T-cell (primary cell): ENCODE results near the gene ITPR3. TPM values are rescaled to one million over a fixed set of nuclear protein-coding genes. Genes with fewer than 3 reads are reported as not detected.

Experiments
- ATAC-seq, 4 experiments: fragments of 200-7000 bp in 3 of 4; fragments of 150-1000 bp in 1 of 4; cut with Tn5 transposase; replicated peaks in 1 of 4; 1 replicate in 3 of 4; 2 replicates in 1 of 4; pipeline ENCODE4 v1.10.0; 2021; ENCODE audit warnings: moderate library complexity in 3 of 4, mild to moderate bottlenecking in 2 of 4, moderate number of reproducible peaks in 1 of 4
- CTCF ChIA-PET, 2 donors: fragments of 300-600 bp; sonication (Branson Sonifier 250); formaldehyde crosslinking; loops; one replicate each; lab custom pipeline; 2022; ENCODE audit warnings: antibody characterized with exemption in 2 of 2; lab: Charles Lee
- POLR2A ChIA-PET, 2 donors: fragments of 300-600 bp; sonication (Branson Sonifier 250); formaldehyde crosslinking; loops; one replicate each; lab custom pipeline; 2022; ENCODE audit warnings: antibody characterized with exemption in 2 of 2; lab: Charles Lee
- DNase-seq, 35 experiments: peaks; one replicate each; pipeline versions ENCODE4 v3.0.0 to v3.0.0-alpha.2; 2013 to 2023
- H3K27ac ChIP-seq: one replicate; pipeline ENCODE4 v1.5.1; 2013; ENCODE audit warnings: low read length
- H3K27me3 ChIP-seq, 2 experiments: replicated peaks in 1 of 2; 1 replicate in 1 of 2; 2 replicates in 1 of 2; pipeline versions ENCODE4 v1.6.1 to v1.7.0; 2013; ENCODE audit warnings: low read length in 1 of 2, mixed read lengths in 1 of 2; ENCODE audit not compliant: control insufficient read depth in 2 of 2, insufficient read depth in 2 of 2; ENCODE audit errors: extremely low read depth in 1 of 2
- H3K36me3 ChIP-seq, 2 donors: 1 replicate in 1 of 2; 2 replicates in 1 of 2; pipeline versions ENCODE4 v1.6.1 to v1.7.0; 2013; ENCODE audit warnings: low read length in 1 of 2; ENCODE audit not compliant: control insufficient read depth in 2 of 2, insufficient read depth in 1 of 2; ENCODE audit errors: extremely low read depth in 1 of 2
- H3K4me1 ChIP-seq, 2 experiments: 1 replicate in 1 of 2; 2 replicates in 1 of 2; pipeline versions ENCODE4 v1.6.1 to v1.7.0; 2013; ENCODE audit warnings: low read length in 2 of 2, mixed read lengths in 1 of 2; ENCODE audit not compliant: insufficient read depth in 2 of 2, control insufficient read depth in 1 of 2; ENCODE audit errors: extremely low read depth in 1 of 2
- H3K4me3 ChIP-seq, 2 donors: 1 replicate in 1 of 2; 2 replicates in 1 of 2; pipeline versions ENCODE4 v1.5.1 to v1.7.0; 2013; ENCODE audit warnings: mild to moderate bottlenecking in 2 of 2, low read length in 1 of 2, moderate library complexity in 1 of 2; ENCODE audit not compliant: control insufficient read depth in 1 of 2; ENCODE audit errors: extremely low read depth in 1 of 2
- H3K9me3 ChIP-seq: 2 replicates; pipeline ENCODE4 v1.7.0; 2013
- H3K27ac Mint-ChIP-seq, 2 donors: one replicate each; pipeline ENCODE4 v1.8.0; 2020 to 2021; ENCODE audit warnings: mild to moderate bottlenecking in 2 of 2, mixed read lengths in 2 of 2
- H3K27me3 Mint-ChIP-seq, 2 donors: one replicate each; pipeline ENCODE4 v1.8.0; 2021 to 2022; ENCODE audit warnings: mixed read lengths in 2 of 2
- H3K36me3 Mint-ChIP-seq: one replicate; pipeline ENCODE4 v1.8.0; 2021; ENCODE audit warnings: mixed read lengths
- H3K4me1 Mint-ChIP-seq, 3 donors: one replicate each; pipeline ENCODE4 v1.8.0; 2020 to 2022; ENCODE audit warnings: mixed read lengths in 3 of 3, mild to moderate bottlenecking in 1 of 3
- H3K4me3 Mint-ChIP-seq, 3 donors: one replicate each; pipeline ENCODE4 v1.8.0; 2020 to 2022; ENCODE audit warnings: mild to moderate bottlenecking in 3 of 3, mixed read lengths in 3 of 3, moderate library complexity in 3 of 3
- H3K9me3 Mint-ChIP-seq, 3 donors: one replicate each; pipeline ENCODE4 v1.8.0; 2020 to 2022; ENCODE audit warnings: mixed read lengths in 3 of 3
- WGBS: methylation state at CpG from one replicate; pipeline ENCODE4 v1.1.5; 2013; ENCODE audit warnings: missing lambda C conversion rate; ENCODE audit not compliant: insufficient coverage; 5-methylcytosine and 5-hydroxymethylcytosine counted together
- total RNA-seq, 35 experiments: library from RNA in 6 of 35; stranded (reverse) in 6 of 35; fragments of 120-200 nt in 1 of 35; gene quantifications; one replicate each; pipeline versions ENCODE4 v1.2.1 to v1.2.4 and lab custom pipeline; 2013 to 2026

Gene ITPR3
- total RNA-seq, 5 donors from 2014 or later (not counting 1 experiment from before 2014, with no cell fraction given): 49.2 to 63.6 (median 62.4) TPM

GRCh38 chr6:33667776-33668175 is 46.7 kb downstream of the ITPR3 start:
- no peaks in the 10 kb centered on the region for H3K27me3 Mint-ChIP-seq
- no peaks in the 10 kb centered on the region for H3K9me3 ChIP-seq
- no peak overlapping the region for H3K27ac Mint-ChIP-seq
- H3K27ac ChIP-seq: no peak overlapping the region
- 98% methylated on average over 11 of the region's 11 CpGs for WGBS
- POLR2A ChIA-PET: no interaction called here
- H3K27me3 ChIP-seq: no peaks in the 10 kb centered on the region
- CTCF ChIA-PET: no interaction called here
- H3K4me1 ChIP-seq: peaks cover 3 to 16% of the 10 kb centered on the region in 2 experiments
- no peak overlapping the region for H3K4me3 Mint-ChIP-seq
- H3K36me3 Mint-ChIP-seq: peaks cover 48% of the 10 kb centered on the region
- H3K36me3 ChIP-seq: peaks cover 7 to 89% of the 10 kb centered on the region in 2 donors
- no peaks in the 10 kb centered on the region for H3K9me3 Mint-ChIP-seq
- H3K4me1 Mint-ChIP-seq: peaks cover 10 to 16% (median 14%) of the 10 kb centered on the region in 3 donors
- ATAC-seq (no peak), DNase-seq (no peak)
- no peak overlapping the region for H3K4me3 ChIP-seq

GRCh38 chr6:33668328-33668727 is 47.2 kb downstream of the ITPR3 start:
- no peaks in the 10 kb centered on the region for H3K9me3 ChIP-seq
- ATAC-seq (no peak), DNase-seq (no peak)
- Mint-ChIP-seq H3K27me3 (no peaks in the 10 kb centered on the region), H3K4me1 (peaks cover 10 to 16% (median 14%) of the 10 kb centered on the region in 3 donors), H3K4me3 (no peak overlapping the region), H3K9me3 (no peaks in the 10 kb centered on the region), H3K36me3 (peaks cover 46% of the 10 kb centered on the region), H3K27ac (peak overlapping the region; percentile 83 to 90)
- H3K27me3 ChIP-seq: no peaks in the 10 kb centered on the region
- peak overlapping the region; percentile 57 for H3K27ac ChIP-seq
- POLR2A ChIA-PET: no interaction called here
- WGBS: 100% methylated on average over 7 of the region's 8 CpGs
- H3K4me1 ChIP-seq: peaks cover 3 to 16% of the 10 kb centered on the region in 2 experiments
- H3K4me3 ChIP-seq: no peak overlapping the region
- peaks cover 13 to 89% of the 10 kb centered on the region in 2 donors for H3K36me3 ChIP-seq
- CTCF ChIA-PET: no interaction called here

- Mint-ChIP-seq H3K4me1 (peaks cover 10 to 16% (median 14%) of the 10 kb centered on the region in 3 donors), H3K27ac (peak overlapping the region; percentile 83 to 90)
Observed at GRCh38 chr6:33668914-33669313, 47.8 kb downstream of the ITPR3 start.

GRCh38 chr6:33670086-33670660 is 49.1 kb downstream of the ITPR3 start:
- H3K27me3 Mint-ChIP-seq: no peaks in the 10 kb centered on the region
- ATAC-seq (no peak), DNase-seq (no peak)
- Histone ChIP-seq H3K27me3 (no peaks in the 10 kb centered on the region), H3K36me3 (peaks cover 18 to 87% of the 10 kb centered on the region in 2 donors), H3K27ac (no peak overlapping the region), H3K4me3 (no peak overlapping the region), H3K4me1 (peaks cover 3 to 16% of the 10 kb centered on the region in 2 experiments), H3K9me3 (no peaks in the 10 kb centered on the region)
- 97% methylated on average over 10 of the region's 21 CpGs for WGBS
- ChIA-PET POLR2A (no interaction called here), CTCF (no interaction called here)
- H3K4me1 Mint-ChIP-seq: peaks cover 10 to 16% (median 14%) of the 10 kb centered on the region in 3 donors
- no peaks in the 10 kb centered on the region for H3K9me3 Mint-ChIP-seq
- H3K36me3 Mint-ChIP-seq: peaks cover 47% of the 10 kb centered on the region
- no peak overlapping the region for H3K4me3 Mint-ChIP-seq
- no peak overlapping the region for H3K27ac Mint-ChIP-seq

More at GRCh38 chr6:33668914-33669313, 47.8 kb downstream of the ITPR3 start:
- POLR2A ChIA-PET: no interaction called here
- peak; percentile 93 to 99 (median 97) for ATAC-seq
- DNase-seq: peak; percentile 22 to 77 (median 63)
- H3K27me3 ChIP-seq: no peaks in the 10 kb centered on the region
- no peaks in the 10 kb centered on the region for H3K9me3 Mint-ChIP-seq
- no peaks in the 10 kb centered on the region for H3K9me3 ChIP-seq
- peaks cover 13 to 91% of the 10 kb centered on the region in 2 donors for H3K36me3 ChIP-seq
- H3K4me3 Mint-ChIP-seq: no peak overlapping the region
- CTCF ChIA-PET: interaction anchor here in 1 of 2 donors (0.8 kb wide), 1 partner anchor 580 kb away, joined by 5 read pairs; the partner anchor contains the start of gene SMIM29
- no peaks in the 10 kb centered on the region for H3K27me3 Mint-ChIP-seq
- H3K36me3 Mint-ChIP-seq: peaks cover 47% of the 10 kb centered on the region
- H3K4me1 ChIP-seq: peaks cover 3 to 16% of the 10 kb centered on the region in 2 experiments
- WGBS: 37% methylated on average over 7 of the region's 17 CpGs
- no peak overlapping the region for H3K4me3 ChIP-seq
- peak overlapping the region; percentile 57 for H3K27ac ChIP-seq

- Mint-ChIP-seq H3K27ac (no peak overlapping the region), H3K4me1 (peaks cover 10 to 16% (median 14%) of the 10 kb centered on the region in 3 donors), H3K9me3 (no peaks in the 10 kb centered on the region), H3K4me3 (no peak overlapping the region), H3K36me3 (peaks cover 50% of the 10 kb centered on the region), H3K27me3 (no peaks in the 10 kb centered on the region)
- Histone ChIP-seq H3K4me1 (peaks cover 3 to 16% of the 10 kb centered on the region in 2 experiments), H3K4me3 (no peak overlapping the region), H3K36me3 (peaks cover 24 to 87% of the 10 kb centered on the region in 2 donors), H3K27ac (no peak overlapping the region), H3K9me3 (no peaks in the 10 kb centered on the region), H3K27me3 (no peaks in the 10 kb centered on the region)
- POLR2A ChIA-PET: interaction anchor here in 1 of 2 donors (1.0 kb wide), 1 partner anchor 740 kb away, joined by 7 read pairs; no protein-coding TSS in a partner anchor
- DNase-seq (no peak), ATAC-seq (no peak)
- CTCF ChIA-PET: no interaction called here
- 95% methylated on average over 24 of the region's 30 CpGs for WGBS
Observed at GRCh38 chr6:33670971-33671743, 50.0 kb downstream of the ITPR3 start.

GRCh38 chr6:33671744-33672072 is 50.6 kb downstream of the ITPR3 start:
- ATAC-seq: no peak
- POLR2A ChIA-PET: interaction anchor here in 1 of 2 donors (1.0 kb wide), 1 partner anchor 739 kb away, joined by 7 read pairs; no protein-coding TSS in a partner anchor
- 100% methylated on average over 1 of the region's 3 CpGs for WGBS

More at GRCh38 chr6:33671744-33672072, 50.6 kb downstream of the ITPR3 start:
- no peaks in the 10 kb centered on the region for H3K9me3 ChIP-seq
- H3K36me3 ChIP-seq: peaks cover 28 to 88% of the 10 kb centered on the region in 2 donors
- no peaks in the 10 kb centered on the region for H3K27me3 ChIP-seq
- H3K4me1 Mint-ChIP-seq: peaks cover 10 to 16% (median 14%) of the 10 kb centered on the region in 3 donors
- H3K4me1 ChIP-seq: peaks cover 3 to 16% of the 10 kb centered on the region in 2 experiments
- CTCF ChIA-PET: no interaction called here
- no peak overlapping the region for H3K27ac Mint-ChIP-seq
- no peak for DNase-seq
- no peaks in the 10 kb centered on the region for H3K27me3 Mint-ChIP-seq
- no peak overlapping the region for H3K4me3 Mint-ChIP-seq
- H3K4me3 ChIP-seq: no peak overlapping the region
- no peak overlapping the region for H3K27ac ChIP-seq
- H3K36me3 Mint-ChIP-seq: peaks cover 50% of the 10 kb centered on the region
- H3K9me3 Mint-ChIP-seq: no peaks in the 10 kb centered on the region
